ENCODE measurements around the gene SLCO2B1.

DNA sequence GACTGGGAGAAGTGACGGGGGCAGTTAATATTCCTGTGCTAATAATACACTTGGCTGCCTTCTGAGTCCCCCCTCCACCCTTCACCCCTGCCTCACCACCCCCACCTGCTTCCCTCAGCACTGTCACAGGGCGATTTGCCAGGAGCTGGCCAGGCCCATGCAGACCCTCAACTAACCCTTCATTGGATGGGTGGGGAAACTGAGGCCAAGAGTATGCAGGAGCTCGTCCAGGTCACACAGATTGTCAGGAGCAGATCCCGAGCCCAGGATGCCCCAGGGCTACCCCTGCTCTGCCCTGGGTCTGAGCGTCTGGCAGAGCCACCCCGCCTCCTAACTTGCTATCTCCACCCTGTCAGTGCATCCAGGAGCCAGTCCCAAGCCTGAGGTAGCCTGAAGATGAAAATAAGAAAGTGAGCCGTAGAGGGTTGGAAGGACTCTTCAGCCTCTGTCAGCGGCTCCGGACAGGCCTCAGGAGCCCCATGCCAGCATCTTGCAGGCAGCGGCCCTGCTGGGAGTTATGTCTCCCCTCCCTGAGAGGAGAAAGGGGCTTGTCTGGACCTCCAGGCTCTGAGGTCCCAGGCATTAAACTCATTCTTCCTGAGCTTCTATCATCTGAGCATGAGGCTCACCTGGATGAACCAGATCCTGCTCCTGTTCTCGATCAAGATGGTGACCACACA is 95.9 kb downstream of the SLCO2B1 start:
- TF ChIP-seq, protein P1, sequence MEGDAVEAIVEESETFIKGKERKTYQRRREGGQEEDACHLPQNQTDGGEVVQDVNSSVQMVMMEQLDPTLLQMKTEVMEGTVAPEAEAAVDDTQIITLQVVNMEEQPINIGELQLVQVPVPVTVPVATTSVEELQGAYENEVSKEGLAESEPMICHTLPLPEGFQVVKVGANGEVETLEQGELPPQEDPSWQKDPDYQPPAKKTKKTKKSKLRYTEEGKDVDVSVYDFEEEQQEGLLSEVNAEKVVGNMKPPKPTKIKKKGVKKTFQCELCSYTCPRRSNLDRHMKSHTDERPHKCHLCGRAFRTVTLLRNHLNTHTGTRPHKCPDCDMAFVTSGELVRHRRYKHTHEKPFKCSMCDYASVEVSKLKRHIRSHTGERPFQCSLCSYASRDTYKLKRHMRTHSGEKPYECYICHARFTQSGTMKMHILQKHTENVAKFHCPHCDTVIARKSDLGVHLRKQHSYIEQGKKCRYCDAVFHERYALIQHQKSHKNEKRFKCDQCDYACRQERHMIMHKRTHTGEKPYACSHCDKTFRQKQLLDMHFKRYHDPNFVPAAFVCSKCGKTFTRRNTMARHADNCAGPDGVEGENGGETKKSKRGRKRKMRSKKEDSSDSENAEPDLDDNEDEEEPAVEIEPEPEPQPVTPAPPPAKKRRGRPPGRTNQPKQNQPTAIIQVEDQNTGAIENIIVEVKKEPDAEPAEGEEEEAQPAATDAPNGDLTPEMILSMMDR (conservative IDR thresholded peaks at IDR 0.05; ENCODE audit: low read depth, low read length): no peak
- TF ChIP-seq EZH2 (IDR thresholded peaks at IDR 0.05; ENCODE audit: borderline replicate concordance, low read depth, low read length, poor library complexity, severe bottlenecking): no peak

Data from A673 (cell line).